Adrenal gland (tissue), 12 donors: Measurements from ENCODE around the gene HLA-DRA. TPM values are rescaled to one million over a fixed set of nuclear protein-coding genes. Genes with fewer than 3 reads are reported as not detected.

ENCODE experiments used
- DNase-seq, 7 donors: peaks; one replicate each; pipeline ENCODE4 v3.0.0-alpha.2; 2019 to 2020
- H3K27ac ChIP-seq, 5 donors: fragments of 200-600 bp; sonication (generic) in 4 of 5; 1 replicate in 3 of 5; 2 replicates in 2 of 5; pipeline versions ENCODE4 v1.5.1 to v1.8.0; 2016 to 2020; ENCODE audit warnings: mild to moderate bottlenecking in 1 of 5
- H3K27me3 ChIP-seq: fragments of 200-600 bp; 2 replicates; pipeline ENCODE4 v1.8.0; 2021
- H3K36me3 ChIP-seq, 2 donors: fragments of 200-600 bp; replicated peaks in 1 of 2; 1 replicate in 1 of 2; 2 replicates in 1 of 2; pipeline versions ENCODE4 v1.5.1 to v1.8.0; 2018 to 2022
- H3K4me1 ChIP-seq, 2 donors: fragments of 200-600 bp; replicated peaks in 1 of 2; 1 replicate in 1 of 2; 2 replicates in 1 of 2; pipeline versions ENCODE4 v1.5.1 to v1.8.0; 2018 to 2021
- H3K4me3 ChIP-seq, 4 donors: fragments of 200-600 bp; sonication (generic) in 3 of 4; one replicate each; pipeline ENCODE4 v1.5.1; 2016 to 2018
- H3K9me3 ChIP-seq, 3 donors: fragments of 200-600 bp; sonication (generic) in 1 of 3; replicated peaks in 1 of 3; 1 replicate in 2 of 3; 2 replicates in 1 of 3; pipeline versions ENCODE4 v1.5.1 to v1.8.0; 2016 to 2021
- POLR2A ChIP-seq, 2 donors: fragments of 450-650 bp; IDR thresholded peaks; one replicate each; pipeline ENCODE4 v1.6.1; 2017; ENCODE audit warnings: antibody characterized with exemption in 2 of 2, mild to moderate bottlenecking in 2 of 2, moderate library complexity in 1 of 2
- WGBS, 4 donors: extraction: QIAGEN DNeasy Blood & Tissue Kit in 2 of 4; methylation state at CpG; one replicate each; pipeline versions ENCODE4 v1.1.5 to v1.1.7; 2013 to 2017; 5-methylcytosine and 5-hydroxymethylcytosine counted together
- intact Hi-C, 2 donors: fragments of 100-400 bp; cut with DNase I; formaldehyde crosslinking; loops; one replicate each; pipeline versions ENCODE4 v1.14.1 to v1.15.0; 2022 to 2023
- polyA plus RNA-seq, 3 donors: library from polyadenylated mRNA; stranded (reverse); fragments of 200-250 nt in 2 of 3; fragments of 350-450 nt in 1 of 3; fragmentation: Illumina TruSeq in 1 of 3; extraction: RNeasy Lipid Tissue Mini Kit (QIAGEN cat#74804) in 1 of 3; gene quantifications; one replicate each; pipeline ENCODE4 v1.2.3, GENCODE V29; 2013 to 2014
- total RNA-seq, 9 donors: library from RNA; depleted of rRNA in 4 of 9; stranded (reverse); fragments of >200 nt in 4 of 9; fragments of 120-200 nt in 1 of 9; fragmentation: NEBNext Ultra II Directional in 1 of 9; extraction: Animal tissue kit (Norgen Biotek cat#: 25700) in 1 of 9; gene quantifications; one replicate each; pipeline versions ENCODE4 v1.1.0 to v1.2.4, GENCODE V29; 2013 to 2023
- TF ChIP-seq, protein P1 (sequence below), 6 experiments: fragments of 450-650 bp in 4 of 6; fragments of 200-600 bp in 2 of 6; sonication (generic) in 1 of 6; IDR thresholded peaks; 1 replicate in 5 of 6; 2 replicates in 1 of 6; pipeline versions ENCODE4 v1.5.1 to v1.8.0; 2016 to 2021; ENCODE audit warnings: antibody characterized with exemption in 6 of 6, mild to moderate bottlenecking in 2 of 6, moderate library complexity in 1 of 6
- donor health status: healthy with polysubstance abuse.
- donor health status: Bipolar disorder and iron deficiency.
- donor health status: DM: yes; HTN: yes; CAD: no.
- donor health status: DM: no; HTN: no; CAD: no.
- donor health status: DM: no; HTN: no; CAD: no.
- donor health status: DM: yes; HTN: yes; CAD: no.

HLA-DRA gene
- total and polyA plus RNA-seq, 12 donors: 36.8 to 1,447 (median 462) TPM

DNA sequence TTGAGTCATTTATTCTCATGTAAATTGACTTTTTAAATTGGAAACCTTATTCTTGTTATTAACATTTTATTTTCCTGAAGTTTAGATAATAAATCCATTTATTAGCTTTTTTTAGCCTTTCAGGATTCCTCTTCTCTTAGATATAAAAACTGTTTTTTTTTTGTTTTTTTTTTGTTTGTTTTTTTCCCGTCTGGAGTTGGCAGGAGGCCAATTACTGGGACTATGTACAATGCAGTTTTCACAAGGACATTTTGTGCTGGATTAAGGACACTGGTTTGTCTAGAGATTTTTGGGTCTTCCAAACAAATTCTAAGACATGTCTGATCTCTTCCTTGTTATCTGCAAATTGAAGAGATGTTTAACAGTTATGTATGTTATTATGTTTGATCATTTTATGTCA lies 34.0 kb upstream of the HLA-DRA start:
- no peaks in the 10 kb centered on the region for H3K4me1 ChIP-seq
- WGBS, 4 donors: 7 to 18% (median 14%) methylated on average over 1 of the region's 1 CpG
- intact Hi-C loops: no loop called here
- no peak for TF ChIP-seq POLR2A (IDR thresholded peaks at IDR 0.05)
- TF ChIP-seq, protein P1, sequence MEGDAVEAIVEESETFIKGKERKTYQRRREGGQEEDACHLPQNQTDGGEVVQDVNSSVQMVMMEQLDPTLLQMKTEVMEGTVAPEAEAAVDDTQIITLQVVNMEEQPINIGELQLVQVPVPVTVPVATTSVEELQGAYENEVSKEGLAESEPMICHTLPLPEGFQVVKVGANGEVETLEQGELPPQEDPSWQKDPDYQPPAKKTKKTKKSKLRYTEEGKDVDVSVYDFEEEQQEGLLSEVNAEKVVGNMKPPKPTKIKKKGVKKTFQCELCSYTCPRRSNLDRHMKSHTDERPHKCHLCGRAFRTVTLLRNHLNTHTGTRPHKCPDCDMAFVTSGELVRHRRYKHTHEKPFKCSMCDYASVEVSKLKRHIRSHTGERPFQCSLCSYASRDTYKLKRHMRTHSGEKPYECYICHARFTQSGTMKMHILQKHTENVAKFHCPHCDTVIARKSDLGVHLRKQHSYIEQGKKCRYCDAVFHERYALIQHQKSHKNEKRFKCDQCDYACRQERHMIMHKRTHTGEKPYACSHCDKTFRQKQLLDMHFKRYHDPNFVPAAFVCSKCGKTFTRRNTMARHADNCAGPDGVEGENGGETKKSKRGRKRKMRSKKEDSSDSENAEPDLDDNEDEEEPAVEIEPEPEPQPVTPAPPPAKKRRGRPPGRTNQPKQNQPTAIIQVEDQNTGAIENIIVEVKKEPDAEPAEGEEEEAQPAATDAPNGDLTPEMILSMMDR (IDR thresholded peaks at IDR 0.05): no peak
- no peak overlapping the region for H3K4me3 ChIP-seq
- no peaks in the 10 kb centered on the region for H3K36me3 ChIP-seq
- H3K27ac ChIP-seq: no peak overlapping the region
- DNase-seq: no peak
- no peaks in the 10 kb centered on the region for H3K9me3 ChIP-seq
- H3K27me3 ChIP-seq: peaks cover 20% of the 10 kb centered on the region

DNA sequence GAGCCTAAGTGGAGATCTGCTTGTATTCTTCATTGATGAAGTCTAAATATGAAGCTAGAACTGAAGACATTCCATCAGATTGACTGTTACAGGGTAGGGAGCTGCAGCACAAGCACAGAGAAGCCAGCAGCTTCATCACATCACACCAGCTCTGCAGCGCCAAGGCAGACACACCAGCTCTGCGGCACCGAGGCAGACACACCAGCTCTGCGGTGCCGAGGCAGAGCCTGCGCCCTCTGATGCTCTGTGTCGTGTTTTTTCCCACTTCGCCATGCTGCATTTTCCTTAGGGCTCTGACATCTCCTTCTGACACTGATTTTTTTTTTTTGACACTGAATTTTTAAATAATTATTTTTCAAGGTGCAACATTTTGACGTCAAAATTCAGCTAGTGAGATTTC lies 33.5 kb upstream of the HLA-DRA start:
- intact Hi-C loops: no loop called here
- no peak for DNase-seq
- Histone ChIP-seq H3K9me3 (no peaks in the 10 kb centered on the region), H3K27me3 (peaks cover 20% of the 10 kb centered on the region), H3K27ac (no peak overlapping the region), H3K4me1 (no peaks in the 10 kb centered on the region), H3K36me3 (no peaks in the 10 kb centered on the region), H3K4me3 (no peak overlapping the region)
- 68 to 85% (median 79%) methylated on average over 9 of the region's 9 CpGs for WGBS, 4 donors
- no peak for TF ChIP-seq POLR2A (IDR thresholded peaks at IDR 0.05)

DNA sequence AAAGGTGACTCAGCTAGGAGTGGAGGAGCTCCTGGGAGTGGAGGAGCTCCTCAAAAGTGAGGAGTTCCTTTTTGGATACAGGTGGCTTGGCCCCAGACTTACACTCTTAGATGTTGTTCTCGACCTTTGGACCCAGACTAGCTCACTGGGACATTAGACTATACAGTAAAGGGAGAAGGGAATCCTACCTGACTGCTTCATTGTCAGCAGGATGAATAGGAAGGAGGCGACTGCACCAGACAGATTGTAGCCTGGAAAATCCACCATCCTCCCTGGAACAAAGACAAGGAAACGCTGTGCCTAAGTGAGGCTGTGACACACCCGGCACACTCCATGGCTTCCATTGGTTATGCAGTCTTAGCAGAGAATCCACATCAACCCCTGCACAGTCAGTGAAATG lies 32.8 kb upstream of the HLA-DRA start, which contains the start of gene BTNL2:
TSS of gene BTNL2 (minus strand) at position 325 of the 400 bp plus-strand sequence. CDS start at position 267, 58 bp downstream.
- peaks cover 21% of the 10 kb centered on the region for H3K27me3 ChIP-seq
- no peak for TF ChIP-seq POLR2A (IDR thresholded peaks at IDR 0.05)
- TF ChIP-seq, protein P1 (IDR thresholded peaks at IDR 0.05): no peak
- no peak within 1 kb of the TSS for H3K4me3 ChIP-seq
- 58 to 77% (median 65%) methylated on average over 4 of the region's 4 CpGs for WGBS, 4 donors
- intact Hi-C loops: no loop called here
- H3K27ac ChIP-seq: no peak within 1 kb of the TSS
- H3K9me3 ChIP-seq: no peaks in the 10 kb centered on the region
- no peaks in the 10 kb centered on the region for H3K36me3 ChIP-seq
- H3K4me1 ChIP-seq: no peaks in the 10 kb centered on the region
- no peak for DNase-seq

DNA sequence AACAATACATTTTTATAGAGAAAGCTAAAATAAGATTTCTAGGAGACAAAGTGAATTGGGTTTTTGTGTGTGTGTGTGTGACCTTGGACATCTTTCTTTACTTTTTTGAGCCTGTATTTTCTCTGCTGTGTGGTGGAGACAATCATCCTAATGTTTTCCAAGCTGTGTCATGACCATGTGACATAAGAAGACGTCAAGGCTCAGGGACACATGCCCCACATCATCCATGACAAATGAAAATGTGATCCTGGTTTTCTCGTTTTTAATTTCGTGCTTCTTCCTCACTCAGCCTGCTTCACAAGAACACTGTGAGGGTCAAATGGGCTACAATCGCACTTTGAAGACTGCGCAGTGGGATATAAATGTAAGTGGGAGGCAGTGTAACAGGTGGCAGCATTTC lies 28.8 kb upstream of the HLA-DRA start:
- TF ChIP-seq, protein P1 (IDR thresholded peaks at IDR 0.05): no peak
- no peak for TF ChIP-seq POLR2A (IDR thresholded peaks at IDR 0.05)
- no peaks in the 10 kb centered on the region for H3K36me3 ChIP-seq
- no peaks in the 10 kb centered on the region for H3K9me3 ChIP-seq
- intact Hi-C loops: loop anchor here (5.0 to 10.0 kb wide), 2 partner anchors 166 to 386 kb away; no protein-coding TSS in a partner anchor
- DNase-seq: no peak
- 40 to 60% (median 49%) methylated on average over 5 of the region's 5 CpGs for WGBS, 4 donors
- no peak overlapping the region for H3K27ac ChIP-seq
- peaks cover 20% of the 10 kb centered on the region for H3K27me3 ChIP-seq
- H3K4me3 ChIP-seq: no peak overlapping the region
- no peaks in the 10 kb centered on the region for H3K4me1 ChIP-seq
